ENCODE data around the gene ANKRD39.

- TF ChIP-seq LEF1 (IDR thresholded peaks at IDR 0.05; ENCODE audit: borderline replicate concordance) = no peak
- TF ChIP-seq FOXK2 (IDR thresholded peaks at IDR 0.05) = no peak
- TF ChIP-seq ELF4 (IDR thresholded peaks at IDR 0.05) = no peak
- no peak for TF ChIP-seq BHLHE40 (IDR thresholded peaks at IDR 0.05; ENCODE audit: borderline replicate concordance)
- TF ChIP-seq L3MBTL2 (conservative IDR thresholded peaks at IDR 0.05) = no peak
- no peak for TF ChIP-seq TARDBP (IDR thresholded peaks at IDR 0.05)
- no peak for TF ChIP-seq CTBP1 (IDR thresholded peaks at IDR 0.05; ENCODE audit: borderline replicate concordance)
- no peak for TF ChIP-seq SUZ12 (IDR thresholded peaks at IDR 0.05)
- TF ChIP-seq FOXM1 (IDR thresholded peaks at IDR 0.05; ENCODE audit: borderline replicate concordance) = no peak
Measured at GRCh38 chr2:96843538-96844268, 14.1 kb downstream of the ANKRD39 start, which contains the start of gene ANKRD23.
